Mesothelial cell of epicardium (in vitro differentiated cells): Measurements from ENCODE around the gene PPP2R2B. TPM values are rescaled to one million over a fixed set of nuclear protein-coding genes. Genes with fewer than 3 reads are reported as not detected.
A peak's percentile ranks its signal among the peaks of the same experiment; 100 is the strongest.

Experiments
- DNase-seq, 2 experiments: peaks; one replicate each; pipeline ENCODE4 v3.0.0; 2021; ENCODE audit warnings: low spot score in 2 of 2; ENCODE audit not compliant: unreplicated experiment in 2 of 2
- H3K27ac Mint-ChIP-seq: 2 replicates; pipeline ENCODE4 v1.8.0; 2021; ENCODE audit warnings: mixed read lengths
- H3K27me3 Mint-ChIP-seq: 2 replicates; pipeline ENCODE4 v1.8.0; 2021; ENCODE audit warnings: low read depth, mixed read lengths
- H3K36me3 Mint-ChIP-seq: 2 replicates; pipeline ENCODE4 v1.8.0; 2021; ENCODE audit warnings: mixed read lengths
- H3K4me1 Mint-ChIP-seq: 2 replicates; pipeline ENCODE4 v1.8.0; 2021; ENCODE audit warnings: mixed read lengths
- H3K4me3 Mint-ChIP-seq: 2 replicates; pipeline ENCODE4 v1.8.0; 2021; ENCODE audit warnings: mild to moderate bottlenecking, moderate library complexity, mixed read lengths
- H3K9me3 Mint-ChIP-seq: 2 replicates; pipeline ENCODE4 v1.8.0; 2021; ENCODE audit warnings: mixed read lengths
- total RNA-seq: library from RNA; stranded (reverse); gene quantifications from 3 replicates; pipeline ENCODE4 v1.2.1, GENCODE V29; 2021
- TF ChIP-seq, protein P1 (sequence below): fragments of 200-600 bp; sonication (generic); IDR thresholded peaks from one replicate; pipeline ENCODE4 v1.5.0; 2021; ENCODE audit warnings: antibody characterized with exemption; ENCODE audit not compliant: unreplicated experiment

The PPP2R2B gene
- total RNA-seq, 1 donor from 2014 or later: 18.2 TPM

- TF ChIP-seq, protein P1, sequence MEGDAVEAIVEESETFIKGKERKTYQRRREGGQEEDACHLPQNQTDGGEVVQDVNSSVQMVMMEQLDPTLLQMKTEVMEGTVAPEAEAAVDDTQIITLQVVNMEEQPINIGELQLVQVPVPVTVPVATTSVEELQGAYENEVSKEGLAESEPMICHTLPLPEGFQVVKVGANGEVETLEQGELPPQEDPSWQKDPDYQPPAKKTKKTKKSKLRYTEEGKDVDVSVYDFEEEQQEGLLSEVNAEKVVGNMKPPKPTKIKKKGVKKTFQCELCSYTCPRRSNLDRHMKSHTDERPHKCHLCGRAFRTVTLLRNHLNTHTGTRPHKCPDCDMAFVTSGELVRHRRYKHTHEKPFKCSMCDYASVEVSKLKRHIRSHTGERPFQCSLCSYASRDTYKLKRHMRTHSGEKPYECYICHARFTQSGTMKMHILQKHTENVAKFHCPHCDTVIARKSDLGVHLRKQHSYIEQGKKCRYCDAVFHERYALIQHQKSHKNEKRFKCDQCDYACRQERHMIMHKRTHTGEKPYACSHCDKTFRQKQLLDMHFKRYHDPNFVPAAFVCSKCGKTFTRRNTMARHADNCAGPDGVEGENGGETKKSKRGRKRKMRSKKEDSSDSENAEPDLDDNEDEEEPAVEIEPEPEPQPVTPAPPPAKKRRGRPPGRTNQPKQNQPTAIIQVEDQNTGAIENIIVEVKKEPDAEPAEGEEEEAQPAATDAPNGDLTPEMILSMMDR: no peak
- no peak overlapping the region for H3K4me3 Mint-ChIP-seq
- H3K4me1 Mint-ChIP-seq: peaks cover 49% of the 10 kb centered on the region
- H3K9me3 Mint-ChIP-seq: no peaks in the 10 kb centered on the region
- no peaks in the 10 kb centered on the region for H3K36me3 Mint-ChIP-seq
- H3K27me3 Mint-ChIP-seq: no peaks in the 10 kb centered on the region
- DNase-seq: no peak
- peak overlapping the region; percentile 63 for H3K27ac Mint-ChIP-seq
These were observed 160.6 kb downstream of the PPP2R2B start for GRCh38 chr5:146717951-146718350.

- H3K27ac Mint-ChIP-seq: peak overlapping the region; percentile 8
- TF ChIP-seq, protein P1: no peak
- H3K9me3 Mint-ChIP-seq: no peaks in the 10 kb centered on the region
- H3K4me1 Mint-ChIP-seq: peaks cover 38% of the 10 kb centered on the region
- DNase-seq: no peak
- no peak overlapping the region for H3K4me3 Mint-ChIP-seq
- no peaks in the 10 kb centered on the region for H3K36me3 Mint-ChIP-seq
- H3K27me3 Mint-ChIP-seq: no peaks in the 10 kb centered on the region
These were observed 161.9 kb downstream of the PPP2R2B start for GRCh38 chr5:146716636-146717035.

DNA sequence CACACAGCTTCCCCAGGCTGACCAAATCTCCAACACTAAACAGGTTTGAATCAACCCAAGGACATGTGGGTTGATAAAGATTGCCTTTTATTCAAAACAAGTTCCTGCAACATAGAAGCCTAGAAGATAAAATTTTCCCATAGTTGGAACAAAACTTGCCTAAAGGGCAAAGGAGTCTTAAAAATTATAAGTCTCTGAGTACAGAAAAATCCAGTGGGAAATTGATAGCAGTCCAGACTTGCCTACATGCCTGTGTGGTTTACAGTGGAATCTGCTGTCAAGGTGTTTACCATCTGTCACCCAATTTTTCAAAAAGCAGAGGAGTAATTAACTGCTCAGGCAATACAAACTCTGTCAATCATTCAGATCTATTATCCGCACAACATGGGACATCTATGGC is 168.2 kb downstream of the PPP2R2B start:
- TF ChIP-seq, protein P1: no peak
- Mint-ChIP-seq H3K27ac (no peak overlapping the region), H3K4me3 (no peak overlapping the region), H3K4me1 (peaks cover 7% of the 10 kb centered on the region), H3K9me3 (no peaks in the 10 kb centered on the region), H3K27me3 (no peaks in the 10 kb centered on the region), H3K36me3 (peaks cover 4% of the 10 kb centered on the region)
- DNase-seq: no peak

- H3K27me3 Mint-ChIP-seq: no peaks in the 10 kb centered on the region
- H3K4me1 Mint-ChIP-seq: peaks cover 34% of the 10 kb centered on the region
- H3K36me3 Mint-ChIP-seq: peaks cover 4% of the 10 kb centered on the region
- TF ChIP-seq, protein P1: no peak
- no peak for DNase-seq
- no peak overlapping the region for H3K4me3 Mint-ChIP-seq
- no peak overlapping the region for H3K27ac Mint-ChIP-seq
- no peaks in the 10 kb centered on the region for H3K9me3 Mint-ChIP-seq
These were observed 171.2 kb downstream of the PPP2R2B start for GRCh38 chr5:146707316-146707715.

DNA sequence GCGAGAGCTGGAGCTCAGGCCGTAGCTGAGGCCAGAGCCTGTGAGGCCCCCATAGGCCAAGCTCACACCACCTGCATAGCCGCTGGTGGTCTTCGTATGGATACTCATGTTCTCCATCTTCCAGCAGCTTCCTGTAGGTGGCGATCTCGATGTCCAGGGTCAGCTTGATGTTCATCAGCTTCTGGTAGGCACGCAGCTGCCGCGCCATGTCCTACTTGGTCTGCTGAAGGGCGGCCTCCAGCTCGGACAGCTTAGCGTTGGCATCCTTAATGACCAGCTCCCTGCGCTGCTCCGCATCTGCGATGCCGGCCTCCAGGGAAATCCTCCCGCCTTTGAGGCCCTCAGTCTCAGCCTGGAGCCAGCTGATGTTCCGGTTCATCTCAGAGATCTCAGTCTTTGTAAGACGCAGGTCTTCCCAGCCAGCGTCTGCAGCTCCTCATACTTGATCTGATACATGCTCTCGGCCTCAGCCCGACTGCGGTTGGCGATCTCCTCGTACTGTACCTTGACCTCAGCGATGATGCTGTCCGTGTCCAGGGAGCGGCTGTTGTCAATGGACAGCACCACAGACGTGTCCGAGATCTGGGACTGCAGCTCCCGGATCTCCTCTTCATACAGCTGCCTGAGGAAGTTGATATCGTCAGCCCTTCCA is 172.1 kb downstream of the PPP2R2B start:
- peaks cover 37% of the 10 kb centered on the region for H3K4me1 Mint-ChIP-seq
- TF ChIP-seq, protein P1: no peak
- DNase-seq: no peak
- no peaks in the 10 kb centered on the region for H3K9me3 Mint-ChIP-seq
- no peak overlapping the region for H3K4me3 Mint-ChIP-seq
- no peaks in the 10 kb centered on the region for H3K27me3 Mint-ChIP-seq
- peaks cover 4% of the 10 kb centered on the region for H3K36me3 Mint-ChIP-seq
- H3K27ac Mint-ChIP-seq: no peak overlapping the region
